ENCODE measurements around the gene TRMT1L. TPM values are rescaled to one million over a fixed set of nuclear protein-coding genes. Genes with fewer than 3 reads are reported as not detected.

TRMT1L gene
- total and polyA plus RNA-seq, 10 of the 15 experiments (the other 5 are each of a cell fraction or from before 2014, with no cell fraction given) = 3.5 to 35.2 (median 16.9) TPM

DNA sequence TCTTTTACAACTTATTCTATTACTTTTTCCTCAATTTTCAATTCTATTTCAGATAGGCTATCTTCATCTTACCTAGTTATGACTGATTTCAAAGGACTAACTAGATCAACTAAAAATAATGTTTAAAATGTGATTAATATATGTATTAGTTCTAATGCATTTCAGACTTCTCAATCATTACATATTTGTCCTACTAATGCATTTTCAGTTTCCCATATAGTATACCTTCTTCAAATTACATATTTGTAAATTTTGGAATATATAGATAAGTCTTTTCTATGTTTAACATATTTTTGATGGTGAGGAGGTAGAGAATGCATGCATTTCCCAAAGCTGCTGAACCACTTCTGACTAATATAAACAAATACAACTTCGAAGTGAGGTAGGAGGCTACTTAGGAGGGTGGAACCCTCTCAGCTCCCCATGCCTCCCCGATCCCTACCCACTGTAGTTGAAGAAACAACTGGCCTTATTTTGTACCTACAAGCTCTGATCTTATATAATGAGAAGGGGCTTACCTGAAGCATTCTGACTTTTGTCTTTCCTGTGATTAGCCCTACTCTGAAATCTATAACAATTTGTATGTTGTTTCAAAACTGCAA, 1.7 kb downstream of the TRMT1L start:
- RAD21 ChIA-PET (ENCODE audit: unreplicated experiment) = interaction anchor here (5.6 kb wide), 1 partner anchor 13 kb away, joined by 65 read pairs; no protein-coding TSS in a partner anchor
- H4K20me1 ChIP-seq (ENCODE audit: control insufficient read depth, insufficient read depth) = no peaks in the 10 kb centered on the region
- H2AFZ ChIP-seq (ENCODE audit: control insufficient read depth, low read depth, low read length) = no peak overlapping the region
- H3K27ac ChIP-seq (ENCODE audit: control insufficient read depth, insufficient read depth) = peak overlapping the region; percentile 94; the same call in 1 of the 2 replicates
- peak overlapping the region; percentile 87 for H3K9ac ChIP-seq (ENCODE audit: control insufficient read depth, insufficient read depth, low read length)
- POLR2A ChIA-PET = interaction anchor here (0.5 to 1.4 kb wide), 3 partner anchors 13 to 58 kb away, joined by 3 to 4 read pairs (median 3); no protein-coding TSS in a partner anchor
- SMC1A ChIA-PET (ENCODE audit: uncharacterized antibody, unreplicated experiment) = interaction anchor here (0.9 to 2.0 kb wide), 3 partner anchors 15 to 399 kb away, joined by 3 to 19 read pairs (median 4); partner anchors contain the start of gene RNF2
- FAIRE-seq (no peak), ATAC-seq (no peak), DNase-seq (ENCODE audit: low read depth, low spot score) (no peak)
- 30% methylated on average over 2 of the region's 2 CpGs for WGBS (ENCODE audit: insufficient coverage, insufficient replicate concordance, low lambda C conversion rate, missing lambda C conversion rate)
- no peak for TF ChIP-seq RUNX3 (IDR thresholded peaks at IDR 0.05; ENCODE audit: low read length)
- no peak for TF ChIP-seq RAD51 (IDR thresholded peaks at IDR 0.05)
- TF ChIP-seq MXI1 (IDR thresholded peaks at IDR 0.05; ENCODE audit: low read depth, low read length) = 0 out of 2 replicates have a peak, but pooled peaks have one; percentile 10
- in situ Hi-C loops (cut with MboI) = no loop called here
- H3K27me3 ChIP-seq (replicated peaks in 1 of 2; ENCODE audit: control insufficient read depth in 2 of 2, insufficient read depth in 2 of 2, low read length in 1 of 2) = no peaks in the 10 kb centered on the region
- peaks cover 24% of the 10 kb centered on the region for H3K79me2 ChIP-seq (ENCODE audit: control insufficient read depth, insufficient read depth, low read length)
- no TSS peak for BruUV-seq (replicated peaks)
- CTCF ChIA-PET = interaction anchor here (0.9 to 9.5 kb wide), 10 partner anchors 9 to 526 kb away, joined by 3 to 121 read pairs (median 4); no protein-coding TSS in a partner anchor
- no peaks in the 10 kb centered on the region for H3K36me3 ChIP-seq (ENCODE audit: control insufficient read depth in 2 of 2, insufficient read depth in 2 of 2, low read length in 1 of 2)
- H3K4me2 ChIP-seq (ENCODE audit: control insufficient read depth, insufficient read depth) = peak overlapping the region; percentile 92
- no peaks in the 10 kb centered on the region for H3K9me3 ChIP-seq (replicated peaks; ENCODE audit: control insufficient read depth, insufficient read depth, low read length)
- H3K4me3 ChIP-seq = peak overlapping the region; percentile 43
- H3K4me1 ChIP-seq (ENCODE audit: control insufficient read depth, insufficient read depth, low read length) = peaks cover 11% of the 10 kb centered on the region; the same call in 1 of the 2 replicates
- intact Hi-C loops (cut with micrococcal nuclease; ENCODE audit: unreplicated experiment) = loop anchor here (5.0 kb wide), 3 partner anchors 108 to 398 kb away; partner anchors contain the start of genes IVNS1ABP and RNF2

- intact Hi-C loops (cut with micrococcal nuclease; ENCODE audit: unreplicated experiment) = no loop called here
These were observed 4.5 kb downstream of the TRMT1L start for GRCh38 chr1:185152187-185152767.

More at GRCh38 chr1:185152187-185152767, 4.5 kb downstream of the TRMT1L start:
- H3K4me2 ChIP-seq (ENCODE audit: control insufficient read depth, insufficient read depth) = no peak overlapping the region
- no peaks in the 10 kb centered on the region for H3K27me3 ChIP-seq (replicated peaks in 1 of 2; ENCODE audit: control insufficient read depth in 2 of 2, insufficient read depth in 2 of 2, low read length in 1 of 2)
- BruUV-seq (replicated peaks) = no TSS peak
- TF ChIP-seq PBX3 (IDR thresholded peaks at IDR 0.05; ENCODE audit: insufficient replicate concordance, low read depth, low read length) = no peak
- TF ChIP-seq SPI1 (IDR thresholded peaks at IDR 0.05; ENCODE audit: borderline replicate concordance, insufficient read depth, low read depth, low read length) = peak; percentile 40; the same call in 1 of the 2 replicates
- DNase-seq (ENCODE audit: low read depth, low spot score) = no peak
- no peaks in the 10 kb centered on the region for H4K20me1 ChIP-seq (ENCODE audit: control insufficient read depth, insufficient read depth)
- no peak overlapping the region for H3K9ac ChIP-seq (ENCODE audit: control insufficient read depth, insufficient read depth, low read length)
- FAIRE-seq = no peak
- no peak overlapping the region for H2AFZ ChIP-seq (ENCODE audit: control insufficient read depth, low read depth, low read length)
- WGBS (ENCODE audit: insufficient coverage, insufficient replicate concordance, low lambda C conversion rate, missing lambda C conversion rate) = 77% methylated on average over 3 of the region's 3 CpGs
- H3K4me3 ChIP-seq = no peak overlapping the region
- ATAC-seq = no peak
- no peak overlapping the region for H3K27ac ChIP-seq (ENCODE audit: control insufficient read depth, insufficient read depth)
- peaks cover 0 to 4% of the 10 kb centered on the region in 2 experiments; a peak in 2 of 4 replicates for H3K36me3 ChIP-seq (ENCODE audit: control insufficient read depth in 2 of 2, insufficient read depth in 2 of 2, low read length in 1 of 2)
- H3K4me1 ChIP-seq (ENCODE audit: control insufficient read depth, insufficient read depth, low read length) = peaks cover 5% of the 10 kb centered on the region; the same call in 1 of the 2 replicates
- ChIA-PET CTCF (interaction anchor here (0.6 to 1.3 kb wide), 3 partner anchors 18 to 111 kb away, joined by 3 to 4 read pairs (median 3); no protein-coding TSS in a partner anchor), POLR2A (no interaction called here), RAD21 (ENCODE audit: unreplicated experiment) (no interaction called here), SMC1A (ENCODE audit: uncharacterized antibody, unreplicated experiment) (interaction anchor here (0.6 to 1.6 kb wide), 3 partner anchors 12 to 215 kb away, joined by 3 to 4 read pairs (median 4); no protein-coding TSS in a partner anchor)
- peaks cover 24% of the 10 kb centered on the region for H3K79me2 ChIP-seq (ENCODE audit: control insufficient read depth, insufficient read depth, low read length)
- in situ Hi-C loops (cut with MboI) = no loop called here
- H3K9me3 ChIP-seq (replicated peaks; ENCODE audit: control insufficient read depth, insufficient read depth, low read length) = no peaks in the 10 kb centered on the region
